Mucosa of descending colon (tissue), 3 donors: ENCODE data around the gene CYP2C19. TPM values are rescaled to one million over a fixed set of nuclear protein-coding genes. Genes with fewer than 3 reads are reported as not detected.
"Not testable (repeated sequence)": the region's sequence is repeated elsewhere in the genome, so short reads cannot be mapped to it uniquely, and the experiment has no call there.

Source experiments
- ATAC-seq: fragments of 200-7000 bp; cut with Tn5 transposase; one replicate; pipeline ENCODE4 v1.9.1; 2020; ENCODE audit warnings: mild to moderate bottlenecking, moderate library complexity
- DNase-seq, 3 donors: peaks; one replicate each; pipeline ENCODE4 v3.0.0-alpha.2; 2020
- H3K36me3 ChIP-seq: fragments of 200-600 bp; one replicate; pipeline ENCODE4 v1.8.0; 2021; ENCODE audit warnings: low read depth, mild to moderate bottlenecking
- H3K4me1 ChIP-seq: fragments of 200-600 bp; one replicate; pipeline ENCODE4 v1.8.0; 2021; ENCODE audit warnings: low read depth, mild to moderate bottlenecking
- H3K4me3 ChIP-seq: fragments of 200-600 bp; one replicate; pipeline ENCODE4 v1.8.0; 2021; ENCODE audit warnings: mild to moderate bottlenecking
- H3K9me3 ChIP-seq: fragments of 200-600 bp; one replicate; pipeline ENCODE4 v1.8.0; 2021; ENCODE audit warnings: mild to moderate bottlenecking
- intact Hi-C, 2 donors: fragments of 100-400 bp; cut with DNase I in 1 of 2; cut with micrococcal nuclease in 1 of 2; formaldehyde crosslinking; loops; one replicate each; pipeline versions ENCODE4 v1.11.0 to v1.11.1; 2022; cut with DNase I, micrococcal nuclease
- total RNA-seq, 3 donors: library from RNA; stranded (reverse); fragmentation: NEBNext Ultra II Directional in 2 of 3; extraction: Animal tissue kit (Norgen Biotek cat#: 25700) in 2 of 3; gene quantifications; one replicate each; pipeline versions ENCODE4 v1.2.1 to v1.2.4, GENCODE V29; 2021 to 2023
- TF ChIP-seq, protein P1 (sequence below): fragments of 200-600 bp; IDR thresholded peaks from one replicate; pipeline ENCODE4 v1.8.0; 2022; ENCODE audit warnings: antibody characterized with exemption, mild to moderate bottlenecking
- donor health status: DM: no; HTN: no; CAD: no; lungs with moderate emphysema.
- donor health status: DM: no; HTN: no; CAD: no.
- donor health status: DM: no; HTN: yes; CAD: no.

The CYP2C19 gene
- total RNA-seq, 3 donors from 2014 or later = 0.65 to 2.0 (median 1.5) TPM

DNA sequence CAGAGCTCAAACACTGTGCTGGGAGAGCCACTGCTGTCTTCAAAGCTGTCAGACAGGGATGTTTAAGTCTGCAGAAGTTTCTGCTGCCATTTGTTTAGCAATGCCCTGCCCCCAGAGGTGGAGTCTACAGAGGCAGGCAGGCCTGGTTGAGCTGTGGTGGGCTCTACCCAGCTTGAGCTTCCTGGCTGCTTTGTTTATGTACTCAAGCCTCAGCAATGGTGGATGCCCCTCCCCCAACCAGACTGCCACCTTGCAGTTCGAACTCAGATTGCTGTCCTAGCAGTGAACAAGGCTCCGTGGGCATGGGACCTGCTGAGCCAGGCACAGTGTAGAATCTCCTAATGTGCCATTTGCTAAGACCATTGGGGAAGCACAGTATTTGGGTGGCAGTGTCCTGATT is 4.6 kb upstream of the CYP2C19 start:
- Histone ChIP-seq H3K36me3 (no peaks in the 10 kb centered on the region), H3K9me3 (no peaks in the 10 kb centered on the region), H3K4me1 (no peaks in the 10 kb centered on the region), H3K4me3 (no peak overlapping the region)
- TF ChIP-seq, protein P1, sequence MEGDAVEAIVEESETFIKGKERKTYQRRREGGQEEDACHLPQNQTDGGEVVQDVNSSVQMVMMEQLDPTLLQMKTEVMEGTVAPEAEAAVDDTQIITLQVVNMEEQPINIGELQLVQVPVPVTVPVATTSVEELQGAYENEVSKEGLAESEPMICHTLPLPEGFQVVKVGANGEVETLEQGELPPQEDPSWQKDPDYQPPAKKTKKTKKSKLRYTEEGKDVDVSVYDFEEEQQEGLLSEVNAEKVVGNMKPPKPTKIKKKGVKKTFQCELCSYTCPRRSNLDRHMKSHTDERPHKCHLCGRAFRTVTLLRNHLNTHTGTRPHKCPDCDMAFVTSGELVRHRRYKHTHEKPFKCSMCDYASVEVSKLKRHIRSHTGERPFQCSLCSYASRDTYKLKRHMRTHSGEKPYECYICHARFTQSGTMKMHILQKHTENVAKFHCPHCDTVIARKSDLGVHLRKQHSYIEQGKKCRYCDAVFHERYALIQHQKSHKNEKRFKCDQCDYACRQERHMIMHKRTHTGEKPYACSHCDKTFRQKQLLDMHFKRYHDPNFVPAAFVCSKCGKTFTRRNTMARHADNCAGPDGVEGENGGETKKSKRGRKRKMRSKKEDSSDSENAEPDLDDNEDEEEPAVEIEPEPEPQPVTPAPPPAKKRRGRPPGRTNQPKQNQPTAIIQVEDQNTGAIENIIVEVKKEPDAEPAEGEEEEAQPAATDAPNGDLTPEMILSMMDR = no peak
- DNase-seq (no peak), ATAC-seq (no peak)
- intact Hi-C loops = no loop called here

DNA sequence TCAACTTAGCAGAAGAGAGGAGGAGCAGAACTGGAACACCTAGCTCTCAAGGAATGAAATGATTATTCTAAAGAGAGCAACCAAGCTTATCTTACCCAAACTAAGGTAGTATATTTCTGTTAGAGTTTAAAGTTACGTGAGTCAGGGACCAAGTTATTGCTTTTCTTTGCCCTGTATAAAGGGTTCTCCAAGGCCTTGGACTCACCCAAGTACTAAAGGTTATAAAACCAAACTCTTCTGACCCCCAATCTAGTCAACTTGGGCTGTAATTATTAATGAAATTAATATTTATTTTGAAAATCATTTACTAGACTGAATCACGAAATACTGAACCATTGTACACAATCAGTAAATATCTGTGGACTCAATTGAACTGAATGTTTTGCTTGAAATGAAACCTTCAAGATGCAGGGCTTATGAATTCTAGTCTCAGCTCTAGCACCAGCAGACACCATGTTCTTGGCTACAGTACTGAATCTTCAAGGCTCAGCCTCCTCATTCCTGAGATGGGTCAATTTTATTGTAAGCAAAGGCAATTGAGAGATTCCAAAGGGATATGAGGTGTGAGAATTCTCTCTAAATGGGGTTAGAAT is 1.8 kb upstream of the CYP2C19 start:
- DNase-seq (no peak), ATAC-seq (no peak)
- TF ChIP-seq, protein P1 = no peak
- Histone ChIP-seq H3K9me3 (no peaks in the 10 kb centered on the region), H3K4me3 (no peak overlapping the region), H3K4me1 (no peaks in the 10 kb centered on the region), H3K36me3 (no peaks in the 10 kb centered on the region)
- intact Hi-C loops = no loop called here

DNA sequence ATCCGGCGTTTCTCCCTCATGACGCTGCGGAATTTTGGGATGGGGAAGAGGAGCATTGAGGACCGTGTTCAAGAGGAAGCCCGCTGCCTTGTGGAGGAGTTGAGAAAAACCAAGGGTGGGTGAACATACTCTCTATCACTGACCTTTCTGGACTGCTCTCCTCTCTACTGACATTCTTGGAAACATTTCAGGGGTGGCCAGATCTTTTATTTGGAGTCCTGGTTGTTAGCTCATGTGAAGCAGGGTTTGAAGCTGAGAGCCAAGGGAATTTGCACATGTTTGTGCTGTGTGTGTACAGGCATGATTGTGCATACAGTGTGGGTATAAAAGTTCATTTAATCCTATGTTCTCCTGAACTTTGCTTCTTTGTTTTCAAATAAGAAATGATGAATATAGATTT is 12.9 kb downstream of the CYP2C19 start:
- H3K4me1 ChIP-seq, ATAC-seq, intact Hi-C loops, H3K36me3 ChIP-seq, H3K4me3 ChIP-seq, H3K9me3 ChIP-seq, DNase-seq: not testable (repeated sequence)

DNA sequence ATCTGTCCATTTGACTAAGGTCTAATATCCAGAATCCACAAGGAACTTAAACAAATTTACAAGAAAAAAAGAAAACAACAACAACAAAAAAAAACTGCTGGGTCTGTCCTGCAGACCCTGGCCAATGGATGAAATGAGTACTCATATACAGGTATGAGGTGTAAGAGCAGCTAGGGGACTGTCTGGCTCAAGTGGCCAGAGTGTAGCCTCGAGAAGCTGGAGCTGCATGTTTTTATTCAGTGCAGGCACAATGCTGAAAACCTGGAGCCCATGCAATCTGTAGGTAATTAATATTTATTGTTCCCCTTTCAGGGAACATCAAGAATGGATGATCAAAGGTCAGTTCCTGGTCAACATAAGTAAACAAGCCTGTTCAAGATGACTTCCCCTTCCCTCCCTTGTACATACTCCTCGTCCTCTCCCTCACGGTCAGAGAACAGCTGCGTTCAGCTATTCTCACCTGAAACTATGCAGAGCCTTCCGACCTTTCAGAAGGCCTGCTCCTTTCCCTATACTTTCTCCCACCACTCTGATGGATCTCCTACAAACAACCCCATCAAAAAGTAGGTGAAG is 15.5 kb downstream of the CYP2C19 start:
- Histone ChIP-seq H3K36me3 (no peaks in the 10 kb centered on the region), H3K9me3 (no peaks in the 10 kb centered on the region), H3K4me3 (no peak overlapping the region), H3K4me1 (no peaks in the 10 kb centered on the region)
- intact Hi-C loops = no loop called here
- TF ChIP-seq, protein P1 = no peak
- no peak for DNase-seq
- ATAC-seq = peak; percentile 36

DNA sequence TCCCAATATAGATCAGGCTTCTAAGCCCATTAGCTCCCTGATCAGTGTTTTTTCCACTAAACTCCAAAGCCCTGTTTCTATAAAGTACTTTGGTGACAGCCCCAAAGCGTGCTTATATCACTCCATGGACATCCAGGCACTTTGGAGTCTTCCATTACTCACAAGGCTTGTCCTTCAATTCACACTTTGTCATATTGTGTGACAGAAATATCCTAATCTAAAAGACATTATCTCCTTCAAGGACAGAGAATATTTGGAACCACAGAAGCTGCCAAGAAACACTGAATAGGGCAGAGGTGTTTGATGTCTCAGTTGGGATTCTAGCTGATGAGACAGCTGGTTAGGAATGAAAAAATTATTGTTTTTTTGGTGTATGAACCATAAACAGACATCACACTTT is 18.4 kb downstream of the CYP2C19 start:
- DNase-seq = no peak

DNA sequence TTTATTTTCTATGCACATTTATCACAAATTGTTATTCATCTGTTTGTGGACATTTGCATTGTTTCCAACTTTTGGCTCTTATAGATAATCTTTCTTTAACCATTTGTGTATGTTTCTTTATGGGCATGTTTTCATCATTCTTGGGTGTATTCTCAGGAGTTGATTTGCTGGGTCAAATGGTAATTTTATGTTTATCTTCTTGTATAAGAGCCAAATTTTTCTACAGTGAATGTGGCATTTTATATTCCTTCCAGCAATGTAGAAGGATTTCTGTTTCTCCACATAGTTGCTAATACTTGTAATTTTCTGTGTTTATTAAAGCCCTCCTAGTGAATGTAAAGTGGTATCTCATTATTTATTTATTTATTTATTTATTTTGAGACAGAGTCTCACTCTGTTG is 21.8 kb downstream of the CYP2C19 start:
- intact Hi-C loops = no loop called here
- Histone ChIP-seq H3K36me3 (no peaks in the 10 kb centered on the region), H3K4me3 (no peak overlapping the region), H3K9me3 (no peaks in the 10 kb centered on the region), H3K4me1 (no peaks in the 10 kb centered on the region)
- TF ChIP-seq, protein P1 = no peak
- ATAC-seq (no peak), DNase-seq (no peak)

More for the DNA sequence above, 18.4 kb downstream of the CYP2C19 start:
- Histone ChIP-seq H3K36me3 (no peaks in the 10 kb centered on the region), H3K4me1 (no peaks in the 10 kb centered on the region), H3K4me3 (no peak overlapping the region), H3K9me3 (no peaks in the 10 kb centered on the region)
- TF ChIP-seq, protein P1 = no peak
- intact Hi-C loops = no loop called here
- no peak for ATAC-seq
